Esophagus muscularis mucosa (tissue), 4 donors: Measurements from ENCODE around the gene FOXS1. TPM values are rescaled to one million over a fixed set of nuclear protein-coding genes. Genes with fewer than 3 reads are reported as not detected.

Experiments used
- DNase-seq: peaks from one replicate; pipeline ENCODE4 v3.0.0-alpha.2; 2017; ENCODE audit errors: extremely low spot score
- H3K27ac ChIP-seq, 4 donors: fragments of 200-600 bp; sonication (generic); replicated peaks in 1 of 4; 1 replicate in 3 of 4; 2 replicates in 1 of 4; pipeline ENCODE4 v1.5.1; 2016 to 2019; ENCODE audit warnings: mild to moderate bottlenecking in 1 of 4
- H3K27me3 ChIP-seq, 4 donors: fragments of 200-600 bp; sonication (generic); one replicate each; pipeline versions ENCODE4 v1.5.1 to v1.6.0; 2016 to 2019
- H3K36me3 ChIP-seq, 4 donors: fragments of 200-600 bp; sonication (generic); one replicate each; pipeline ENCODE4 v1.5.1; 2016 to 2019
- H3K4me1 ChIP-seq, 4 donors: fragments of 200-600 bp; sonication (generic); one replicate each; pipeline ENCODE4 v1.5.1; 2016 to 2019
- H3K4me3 ChIP-seq, 4 donors: fragments of 200-600 bp; sonication (generic); 1 replicate in 2 of 4; 2 replicates in 2 of 4; pipeline ENCODE4 v1.5.1; 2016 to 2019; ENCODE audit warnings: mild to moderate bottlenecking in 4 of 4, moderate library complexity in 1 of 4
- H3K9me3 ChIP-seq, 4 donors: fragments of 200-600 bp; sonication (generic); 1 replicate in 3 of 4; 2 replicates in 1 of 4; pipeline ENCODE4 v1.5.1; 2016 to 2019
- EP300 ChIP-seq: sonication (generic); formaldehyde crosslinking; IDR thresholded peaks from one replicate; pipeline ENCODE4 v1.6.1; 2017; ENCODE audit warnings: antibody characterized with exemption
- POLR2A ChIP-seq: fragments of 450-650 bp; IDR thresholded peaks from one replicate; pipeline ENCODE4 v1.6.1; 2017; ENCODE audit warnings: antibody characterized with exemption, moderate library complexity, mild to moderate bottlenecking, low read depth
- POLR2AphosphoS5 ChIP-seq, 2 donors: sonication (generic); formaldehyde crosslinking; IDR thresholded peaks; one replicate each; pipeline ENCODE4 v1.6.1; 2017; ENCODE audit warnings: antibody characterized with exemption in 2 of 2
- WGBS: methylation state at CpG from one replicate; pipeline ENCODE4 v1.1.5; 2018; 5-methylcytosine and 5-hydroxymethylcytosine counted together
- intact Hi-C: fragments of 100-400 bp; cut with DNase I; formaldehyde crosslinking; loops from one replicate; pipeline ENCODE4 v1.15.1; 2023
- total RNA-seq, 4 donors: library from RNA; depleted of rRNA; stranded (reverse); fragments of >200 nt; gene quantifications; one replicate each; pipeline versions ENCODE4 v1.1.0 to v1.2.1, GENCODE V29; 2016
- TF ChIP-seq, protein P1 (sequence below), 3 experiments: fragments of 200-600 bp in 2 of 3; fragments of 450-650 bp in 1 of 3; sonication (generic) in 2 of 3; IDR thresholded peaks; one replicate each; pipeline ENCODE4 v1.5.1; 2017 to 2019; ENCODE audit warnings: antibody characterized with exemption in 3 of 3, mild to moderate bottlenecking in 2 of 3, moderate library complexity in 1 of 3

FOXS1 gene
- total RNA-seq, 4 donors from 2014 or later, result 0.50 to 3.4 (median 0.87) TPM

DNA sequence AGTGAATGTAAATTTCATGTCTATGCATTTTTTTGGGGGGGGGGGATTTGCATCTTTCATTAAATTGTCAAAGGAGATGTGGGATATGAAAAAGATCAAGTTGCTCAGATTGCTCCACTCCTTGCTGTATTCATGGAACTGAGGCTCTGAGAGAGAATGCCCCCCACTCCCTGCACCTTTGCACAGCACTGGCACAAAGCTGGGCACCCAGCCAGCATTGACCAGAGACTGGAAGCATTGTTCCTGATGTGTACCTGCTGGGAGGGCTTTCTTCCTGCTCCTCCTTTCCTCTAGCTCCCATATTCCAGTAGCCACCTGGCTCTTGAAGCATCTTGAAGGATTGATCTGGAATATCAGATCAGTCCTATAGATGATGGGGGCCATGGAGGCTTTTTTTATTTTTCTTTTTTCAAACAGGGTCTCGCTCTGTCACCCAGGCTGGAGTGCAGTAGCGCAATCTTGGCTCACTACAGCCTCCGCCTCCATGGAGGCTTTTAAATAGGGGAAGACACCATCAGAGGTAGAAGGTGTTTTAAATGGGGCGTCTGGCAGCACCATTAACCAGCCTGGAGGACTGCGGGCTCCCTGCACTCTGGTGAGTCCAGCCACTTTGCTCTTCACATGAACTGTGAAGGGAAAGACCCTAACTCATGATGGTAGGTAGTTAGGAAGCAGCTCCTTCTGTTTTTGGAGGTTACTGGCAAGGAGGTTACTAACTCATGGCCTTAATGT is 14.0 kb upstream of the FOXS1 start:
- H3K4me3 ChIP-seq, result no peak overlapping the region
- DNase-seq, result no peak
- TF ChIP-seq, protein P1, sequence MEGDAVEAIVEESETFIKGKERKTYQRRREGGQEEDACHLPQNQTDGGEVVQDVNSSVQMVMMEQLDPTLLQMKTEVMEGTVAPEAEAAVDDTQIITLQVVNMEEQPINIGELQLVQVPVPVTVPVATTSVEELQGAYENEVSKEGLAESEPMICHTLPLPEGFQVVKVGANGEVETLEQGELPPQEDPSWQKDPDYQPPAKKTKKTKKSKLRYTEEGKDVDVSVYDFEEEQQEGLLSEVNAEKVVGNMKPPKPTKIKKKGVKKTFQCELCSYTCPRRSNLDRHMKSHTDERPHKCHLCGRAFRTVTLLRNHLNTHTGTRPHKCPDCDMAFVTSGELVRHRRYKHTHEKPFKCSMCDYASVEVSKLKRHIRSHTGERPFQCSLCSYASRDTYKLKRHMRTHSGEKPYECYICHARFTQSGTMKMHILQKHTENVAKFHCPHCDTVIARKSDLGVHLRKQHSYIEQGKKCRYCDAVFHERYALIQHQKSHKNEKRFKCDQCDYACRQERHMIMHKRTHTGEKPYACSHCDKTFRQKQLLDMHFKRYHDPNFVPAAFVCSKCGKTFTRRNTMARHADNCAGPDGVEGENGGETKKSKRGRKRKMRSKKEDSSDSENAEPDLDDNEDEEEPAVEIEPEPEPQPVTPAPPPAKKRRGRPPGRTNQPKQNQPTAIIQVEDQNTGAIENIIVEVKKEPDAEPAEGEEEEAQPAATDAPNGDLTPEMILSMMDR (IDR thresholded peaks at IDR 0.05), result no peak
- no peak for TF ChIP-seq EP300
- TF ChIP-seq POLR2AphosphoS5 (IDR thresholded peaks at IDR 0.05), result no peak
- TF ChIP-seq POLR2A, result no peak
- H3K27ac ChIP-seq, result no peak overlapping the region
- H3K27me3 ChIP-seq, result peaks cover 0 to 62% (median 6%) of the 10 kb centered on the region in 4 donors
- H3K4me1 ChIP-seq, result peaks cover 20 to 25% (median 23%) of the 10 kb centered on the region in 4 donors
- intact Hi-C loops, result loop anchor here (10.0 kb wide), 1 partner anchor 235 kb away; no protein-coding TSS in a partner anchor
- 98% methylated on average over 5 of the region's 5 CpGs for WGBS
- H3K9me3 ChIP-seq, result no peaks in the 10 kb centered on the region
- no peaks in the 10 kb centered on the region for H3K36me3 ChIP-seq

DNA sequence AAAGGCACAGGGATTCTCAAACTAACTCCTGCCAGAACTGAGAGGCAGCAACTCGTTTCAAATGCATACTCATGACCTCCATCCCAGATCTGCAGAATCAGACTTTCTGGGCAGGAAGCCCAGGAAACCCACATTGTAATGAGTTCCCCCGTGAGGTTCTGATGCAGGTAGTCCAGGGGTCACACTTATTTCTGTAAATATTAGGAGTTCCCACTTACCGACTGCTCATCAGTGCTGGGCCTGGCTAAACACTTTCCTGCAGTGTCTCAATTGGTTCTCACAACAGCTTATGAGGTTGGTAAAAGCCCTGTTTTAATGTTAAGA is 13.3 kb upstream of the FOXS1 start:
- H3K27ac ChIP-seq, result no peak overlapping the region
- TF ChIP-seq POLR2A (no peak), POLR2AphosphoS5 (IDR thresholded peaks at IDR 0.05) (no peak), EP300 (no peak)
- TF ChIP-seq, protein P1 (IDR thresholded peaks at IDR 0.05), result no peak
- H3K9me3 ChIP-seq, result no peaks in the 10 kb centered on the region
- WGBS, result 22% methylated on average over 2 of the region's 3 CpGs
- DNase-seq, result no peak
- peaks cover 20 to 25% (median 23%) of the 10 kb centered on the region in 4 donors for H3K4me1 ChIP-seq
- H3K27me3 ChIP-seq, result peaks cover 0 to 70% (median 6%) of the 10 kb centered on the region in 4 donors
- no peak overlapping the region for H3K4me3 ChIP-seq
- no peaks in the 10 kb centered on the region for H3K36me3 ChIP-seq
- intact Hi-C loops, result loop anchor here (10.0 kb wide), 1 partner anchor 236 kb away; no protein-coding TSS in a partner anchor

GRCh38 chr20:31857861-31858759 is 12.7 kb upstream of the FOXS1 start:
- peaks cover 0 to 72% (median 6%) of the 10 kb centered on the region in 4 donors for H3K27me3 ChIP-seq
- intact Hi-C loops, result loop anchor here (10.0 kb wide), 1 partner anchor 237 kb away; no protein-coding TSS in a partner anchor
- 76% methylated on average over 8 of the region's 15 CpGs for WGBS
- TF ChIP-seq, protein P1 (IDR thresholded peaks at IDR 0.05), result no peak
- TF ChIP-seq EP300 (no peak), POLR2A (no peak), POLR2AphosphoS5 (IDR thresholded peaks at IDR 0.05) (no peak)
- H3K36me3 ChIP-seq, result no peaks in the 10 kb centered on the region
- no peak for DNase-seq
- H3K27ac ChIP-seq, result no peak overlapping the region
- H3K4me1 ChIP-seq, result peaks cover 20 to 25% (median 23%) of the 10 kb centered on the region in 4 donors
- no peaks in the 10 kb centered on the region for H3K9me3 ChIP-seq
- no peak overlapping the region for H3K4me3 ChIP-seq

- TF ChIP-seq POLR2A (no peak), POLR2AphosphoS5 (IDR thresholded peaks at IDR 0.05) (no peak), EP300 (no peak)
- TF ChIP-seq, protein P1 (IDR thresholded peaks at IDR 0.05), result no peak
- intact Hi-C loops, result loop anchor here (10.0 kb wide), 1 partner anchor 238 kb away; no protein-coding TSS in a partner anchor
- Histone ChIP-seq H3K27me3 (peaks cover 0 to 83% (median 6%) of the 10 kb centered on the region in 4 donors), H3K4me3 (no peak overlapping the region), H3K9me3 (no peaks in the 10 kb centered on the region), H3K36me3 (no peaks in the 10 kb centered on the region), H3K4me1 (peaks cover 16 to 26% (median 24%) of the 10 kb centered on the region in 4 donors), H3K27ac (no peak overlapping the region)
- 78% methylated on average over 3 of the region's 3 CpGs for WGBS
- DNase-seq, result no peak
Measured at GRCh38 chr20:31856516-31856915, 11.1 kb upstream of the FOXS1 start.
